DND-41 (cell line): Measurements from ENCODE around the gene FCSK.
A peak's percentile ranks its signal among the peaks of the same experiment; 100 is the strongest.

Experiments
- ATAC-seq: fragments of 200-7000 bp; cut with Tn5 transposase; 3 replicates; pipeline ENCODE4 v1.9.1; 2021; ENCODE audit warnings: low read depth; ENCODE audit not compliant: insufficient read depth
- DNase-seq: peaks from one replicate; pipeline ENCODE4 v3.0.0-alpha.2; 2020
- H2AFZ ChIP-seq: 2 replicates; pipeline ENCODE4 v1.6.0; 2012; ENCODE audit warnings: low read depth, low read length
- H3K27ac ChIP-seq: 2 replicates; pipeline ENCODE4 v1.5.1; 2012; ENCODE audit warnings: low read length, inconsistent platforms
- H3K27me3 ChIP-seq: fragments of 200-600 bp; sonication (generic); 2 replicates; pipeline ENCODE4 v1.6.0; 2012; ENCODE audit warnings: low read length, mild to moderate bottlenecking, inconsistent platforms; ENCODE audit not compliant: insufficient read depth, poor library complexity
- H3K36me3 ChIP-seq: 2 replicates; pipeline ENCODE4 v1.5.1; 2012; ENCODE audit warnings: low read length, inconsistent platforms; ENCODE audit not compliant: insufficient read depth
- H3K4me1 ChIP-seq: 2 replicates; pipeline ENCODE4 v1.5.1; 2012; ENCODE audit warnings: mild to moderate bottlenecking, low read length; ENCODE audit not compliant: insufficient read depth
- H3K4me2 ChIP-seq: 2 replicates; pipeline ENCODE4 v1.6.0; 2012; ENCODE audit warnings: mild to moderate bottlenecking, moderate library complexity, low read length, inconsistent platforms; ENCODE audit not compliant: insufficient read depth
- H3K4me3 ChIP-seq, 2 experiments: fragments of 200-600 bp in 1 of 2; shearing (Covaris generic) in 1 of 2; 2 replicates each; pipeline ENCODE4 v1.5.1; 2012 to 2016; ENCODE audit warnings: inconsistent platforms in 2 of 2, low read length in 2 of 2, mild to moderate bottlenecking in 2 of 2, low read depth in 1 of 2, moderate library complexity in 1 of 2
- H3K79me2 ChIP-seq: 2 replicates; pipeline ENCODE4 v1.6.0; 2012; ENCODE audit warnings: low read length, inconsistent platforms; ENCODE audit not compliant: insufficient read depth
- H3K9ac ChIP-seq: 2 replicates; pipeline ENCODE4 v1.6.0; 2012; ENCODE audit warnings: low read depth, mild to moderate bottlenecking, inconsistent platforms, low read length, moderate library complexity
- H3K9me3 ChIP-seq: 2 replicates; pipeline ENCODE4 v1.5.1; 2012; ENCODE audit warnings: low read length, moderate library complexity, mild to moderate bottlenecking, inconsistent platforms; ENCODE audit not compliant: insufficient read depth, severe bottlenecking
- H4K20me1 ChIP-seq: 2 replicates; pipeline ENCODE4 v1.6.0; 2012; ENCODE audit warnings: low read length; ENCODE audit not compliant: insufficient read depth
- EZH2 ChIP-seq: IDR thresholded peaks from 3 replicates; pipeline ENCODE4 v1.6.1; 2012; ENCODE audit warnings: borderline replicate concordance, low read depth, mild to moderate bottlenecking, moderate library complexity, low read length, inconsistent platforms; ENCODE audit not compliant: severe bottlenecking
- TF ChIP-seq, protein P1 (sequence below): IDR thresholded peaks from 2 replicates; pipeline ENCODE4 v1.5.1; 2012; ENCODE audit warnings: borderline replicate concordance, low read length, moderate library complexity, mild to moderate bottlenecking; ENCODE audit not compliant: poor library complexity, severe bottlenecking; ENCODE audit errors: extremely low read depth

Gene FCSK

GRCh38 chr16:70481929-70482536 lies 27.6 kb downstream of the FCSK start:
- H3K79me2 ChIP-seq: no peaks in the 10 kb centered on the region
- no peaks in the 10 kb centered on the region for H3K4me1 ChIP-seq
- no peak for TF ChIP-seq EZH2
- TF ChIP-seq, protein P1, sequence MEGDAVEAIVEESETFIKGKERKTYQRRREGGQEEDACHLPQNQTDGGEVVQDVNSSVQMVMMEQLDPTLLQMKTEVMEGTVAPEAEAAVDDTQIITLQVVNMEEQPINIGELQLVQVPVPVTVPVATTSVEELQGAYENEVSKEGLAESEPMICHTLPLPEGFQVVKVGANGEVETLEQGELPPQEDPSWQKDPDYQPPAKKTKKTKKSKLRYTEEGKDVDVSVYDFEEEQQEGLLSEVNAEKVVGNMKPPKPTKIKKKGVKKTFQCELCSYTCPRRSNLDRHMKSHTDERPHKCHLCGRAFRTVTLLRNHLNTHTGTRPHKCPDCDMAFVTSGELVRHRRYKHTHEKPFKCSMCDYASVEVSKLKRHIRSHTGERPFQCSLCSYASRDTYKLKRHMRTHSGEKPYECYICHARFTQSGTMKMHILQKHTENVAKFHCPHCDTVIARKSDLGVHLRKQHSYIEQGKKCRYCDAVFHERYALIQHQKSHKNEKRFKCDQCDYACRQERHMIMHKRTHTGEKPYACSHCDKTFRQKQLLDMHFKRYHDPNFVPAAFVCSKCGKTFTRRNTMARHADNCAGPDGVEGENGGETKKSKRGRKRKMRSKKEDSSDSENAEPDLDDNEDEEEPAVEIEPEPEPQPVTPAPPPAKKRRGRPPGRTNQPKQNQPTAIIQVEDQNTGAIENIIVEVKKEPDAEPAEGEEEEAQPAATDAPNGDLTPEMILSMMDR: no peak
- no peak for DNase-seq
- no peaks in the 10 kb centered on the region; the same call in 1 of the 2 replicates for H4K20me1 ChIP-seq
- no peaks in the 10 kb centered on the region for H3K27me3 ChIP-seq
- H3K9ac ChIP-seq: no peak overlapping the region
- peaks cover 68% of the 10 kb centered on the region for H3K36me3 ChIP-seq
- H3K9me3 ChIP-seq: no peaks in the 10 kb centered on the region
- ATAC-seq: no peak
- no peak overlapping the region for H3K27ac ChIP-seq
- H3K4me3 ChIP-seq: no peak overlapping the region
- no peak overlapping the region for H2AFZ ChIP-seq
- no peak overlapping the region for H3K4me2 ChIP-seq

GRCh38 chr16:70482624-70483023 lies 28.2 kb downstream of the FCSK start:
- H3K9me3 ChIP-seq: no peaks in the 10 kb centered on the region
- no peaks in the 10 kb centered on the region for H3K27me3 ChIP-seq
- ATAC-seq (no peak), DNase-seq (no peak)
- H3K27ac ChIP-seq: no peak overlapping the region
- H2AFZ ChIP-seq: no peak overlapping the region
- H3K4me2 ChIP-seq: no peak overlapping the region
- H3K79me2 ChIP-seq: no peaks in the 10 kb centered on the region
- TF ChIP-seq, protein P1: no peak
- TF ChIP-seq EZH2: no peak
- no peak overlapping the region for H3K9ac ChIP-seq
- H3K4me3 ChIP-seq: no peak overlapping the region
- H4K20me1 ChIP-seq: no peaks in the 10 kb centered on the region; the same call in 1 of the 2 replicates
- H3K4me1 ChIP-seq: no peaks in the 10 kb centered on the region
- peaks cover 68% of the 10 kb centered on the region for H3K36me3 ChIP-seq

GRCh38 chr16:70483426-70483825 lies 29.0 kb downstream of the FCSK start:
- no peaks in the 10 kb centered on the region for H3K9me3 ChIP-seq
- no peak overlapping the region for H3K4me3 ChIP-seq
- TF ChIP-seq EZH2: no peak
- TF ChIP-seq, protein P1: no peak
- H3K4me1 ChIP-seq: no peaks in the 10 kb centered on the region
- peak; percentile 16 for DNase-seq
- H3K27ac ChIP-seq: no peak overlapping the region
- H3K36me3 ChIP-seq: peaks cover 61% of the 10 kb centered on the region
- no peak overlapping the region for H2AFZ ChIP-seq
- no peaks in the 10 kb centered on the region for H3K27me3 ChIP-seq
- no peaks in the 10 kb centered on the region for H3K79me2 ChIP-seq
- no peaks in the 10 kb centered on the region; the same call in 1 of the 2 replicates for H4K20me1 ChIP-seq
- H3K9ac ChIP-seq: no peak overlapping the region
- ATAC-seq: 0 out of 3 replicates have a peak, but pooled peaks have one; percentile 14
- H3K4me2 ChIP-seq: no peak overlapping the region

- no peak for DNase-seq
- H2AFZ ChIP-seq: no peak overlapping the region
- no peaks in the 10 kb centered on the region for H3K9me3 ChIP-seq
- no peak overlapping the region for H3K27ac ChIP-seq
- H3K27me3 ChIP-seq: no peaks in the 10 kb centered on the region
- H4K20me1 ChIP-seq: no peaks in the 10 kb centered on the region; the same call in 1 of the 2 replicates
- no peaks in the 10 kb centered on the region for H3K79me2 ChIP-seq
- peaks cover 50% of the 10 kb centered on the region for H3K36me3 ChIP-seq
- no peak overlapping the region for H3K9ac ChIP-seq
- H3K4me3 ChIP-seq: no peak overlapping the region
- H3K4me1 ChIP-seq: no peaks in the 10 kb centered on the region
- TF ChIP-seq EZH2: no peak
- TF ChIP-seq, protein P1: no peak
- no peak for ATAC-seq
- H3K4me2 ChIP-seq: no peak overlapping the region
Observed at GRCh38 chr16:70484867-70485266, 30.5 kb downstream of the FCSK start.
